Peyer's patch (tissue), 4 donors: ENCODE results near the gene NCAM2. TPM values are rescaled to one million over a fixed set of nuclear protein-coding genes. Genes with fewer than 3 reads are reported as not detected.

ENCODE experiments used
- DNase-seq, 3 donors: peaks; one replicate each; pipeline ENCODE4 v3.0.0-alpha.2; 2017 to 2019
- H3K27ac ChIP-seq, 4 donors: fragments of 200-600 bp; sonication (generic); one replicate each; pipeline ENCODE4 v1.5.1; 2016 to 2019
- H3K27me3 ChIP-seq, 2 donors: fragments of 200-600 bp; sonication (generic); one replicate each; pipeline ENCODE4 v1.5.1; 2019
- H3K36me3 ChIP-seq, 3 donors: fragments of 200-600 bp; sonication (generic); one replicate each; pipeline ENCODE4 v1.5.1; 2016 to 2019
- H3K4me1 ChIP-seq, 4 donors: fragments of 200-600 bp; sonication (generic); one replicate each; pipeline ENCODE4 v1.5.1; 2016 to 2019
- H3K4me3 ChIP-seq, 4 donors: fragments of 200-600 bp; sonication (generic); 1 replicate in 3 of 4; 2 replicates in 1 of 4; pipeline ENCODE4 v1.5.1; 2016 to 2019; ENCODE audit warnings: mild to moderate bottlenecking in 1 of 4
- H3K9me3 ChIP-seq, 4 donors: fragments of 200-600 bp; sonication (generic); one replicate each; pipeline ENCODE4 v1.5.1; 2016 to 2019; ENCODE audit warnings: mild to moderate bottlenecking in 1 of 4
- CTCF ChIP-seq, 6 experiments: fragments of 450-650 bp in 4 of 6; fragments of 200-600 bp in 2 of 6; sonication (generic) in 1 of 6; IDR thresholded peaks; one replicate each; pipeline ENCODE4 v1.5.1; 2017 to 2019; ENCODE audit warnings: antibody characterized with exemption in 6 of 6, mild to moderate bottlenecking in 3 of 6, moderate library complexity in 1 of 6
- POLR2A ChIP-seq, 2 donors: fragments of 450-650 bp; IDR thresholded peaks; one replicate each; pipeline ENCODE4 v1.5.1; 2017; ENCODE audit warnings: antibody characterized with exemption in 2 of 2, mild to moderate bottlenecking in 2 of 2, moderate library complexity in 2 of 2
- total RNA-seq, 4 donors: library from RNA; depleted of rRNA; stranded (reverse); fragments of >200 nt; gene quantifications; one replicate each; pipeline ENCODE4 v1.1.0, GENCODE V29; 2016

The NCAM2 gene
- total RNA-seq, 4 donors from 2014 or later = 0.13 to 5.8 (median 0.60) TPM

DNA sequence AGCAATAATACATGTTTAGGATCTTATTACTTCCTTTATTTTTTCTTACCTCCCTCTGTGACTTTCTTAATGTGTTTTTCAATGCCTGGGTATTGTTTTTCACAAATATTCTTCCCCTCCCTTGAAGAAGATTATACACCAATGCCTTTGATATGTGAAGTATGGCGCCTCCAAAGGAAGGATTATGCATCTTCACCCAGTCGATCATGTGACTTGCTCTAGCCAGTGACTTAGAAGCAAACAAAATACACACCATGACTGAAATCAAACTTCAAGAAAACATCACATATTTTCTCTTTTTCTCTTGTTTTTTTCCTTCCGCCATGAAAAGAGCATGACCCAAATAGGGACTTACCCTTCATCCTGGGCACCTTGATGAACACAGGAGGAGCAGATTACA lies 297.1 kb downstream of the NCAM2 start:
- no peak for DNase-seq
- Histone ChIP-seq H3K27me3 (no peaks in the 10 kb centered on the region), H3K9me3 (no peaks in the 10 kb centered on the region), H3K4me3 (no peak overlapping the region), H3K4me1 (no peaks in the 10 kb centered on the region), H3K36me3 (no peaks in the 10 kb centered on the region), H3K27ac (no peak overlapping the region)
- no peak for TF ChIP-seq CTCF (IDR thresholded peaks at IDR 0.05)
- TF ChIP-seq POLR2A (IDR thresholded peaks at IDR 0.05) = no peak

- H3K9me3 ChIP-seq = no peaks in the 10 kb centered on the region
- no peak for DNase-seq
- no peaks in the 10 kb centered on the region for H3K4me1 ChIP-seq
- H3K27ac ChIP-seq = no peak overlapping the region
- H3K36me3 ChIP-seq = no peaks in the 10 kb centered on the region
- no peak overlapping the region for H3K4me3 ChIP-seq
- no peaks in the 10 kb centered on the region for H3K27me3 ChIP-seq
- TF ChIP-seq CTCF (IDR thresholded peaks at IDR 0.05) = no peak
- TF ChIP-seq POLR2A (IDR thresholded peaks at IDR 0.05) = no peak
Observed at GRCh38 chr21:21297211-21297610, 299.0 kb downstream of the NCAM2 start.

GRCh38 chr21:21301013-21301412 lies 302.8 kb downstream of the NCAM2 start:
- H3K36me3 ChIP-seq = no peaks in the 10 kb centered on the region
- H3K4me1 ChIP-seq = no peaks in the 10 kb centered on the region
- no peak overlapping the region for H3K4me3 ChIP-seq
- no peak overlapping the region for H3K27ac ChIP-seq
- no peaks in the 10 kb centered on the region for H3K27me3 ChIP-seq
- DNase-seq = no peak
- no peak for TF ChIP-seq CTCF (IDR thresholded peaks at IDR 0.05)
- TF ChIP-seq POLR2A (IDR thresholded peaks at IDR 0.05) = no peak
- no peaks in the 10 kb centered on the region for H3K9me3 ChIP-seq

DNA sequence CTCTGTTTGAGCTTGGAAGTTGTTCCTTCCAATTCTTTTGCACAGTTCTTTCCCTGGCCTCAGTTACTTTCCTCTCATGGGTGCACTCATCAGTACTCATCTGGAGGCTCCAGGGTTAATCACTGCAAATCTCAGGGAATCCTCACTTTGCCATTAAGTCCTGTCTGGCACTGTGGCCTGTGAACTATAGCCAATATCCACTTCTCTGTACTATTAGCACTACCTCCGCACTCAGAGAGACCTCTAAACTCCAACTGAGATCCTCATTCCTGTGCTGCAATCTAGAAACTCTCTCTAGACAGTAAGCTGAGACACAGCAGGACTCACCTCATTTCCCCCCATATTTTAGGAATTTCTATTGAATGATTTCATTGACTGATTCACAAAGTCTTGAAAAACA lies 311.3 kb downstream of the NCAM2 start:
- TF ChIP-seq POLR2A (IDR thresholded peaks at IDR 0.05) = no peak
- TF ChIP-seq CTCF (IDR thresholded peaks at IDR 0.05) = no peak
- Histone ChIP-seq H3K4me3 (no peak overlapping the region), H3K36me3 (no peaks in the 10 kb centered on the region), H3K27me3 (no peaks in the 10 kb centered on the region), H3K9me3 (no peaks in the 10 kb centered on the region), H3K27ac (no peak overlapping the region), H3K4me1 (no peaks in the 10 kb centered on the region)
- no peak for DNase-seq

- Histone ChIP-seq H3K27me3 (no peaks in the 10 kb centered on the region), H3K36me3 (no peaks in the 10 kb centered on the region), H3K4me1 (no peaks in the 10 kb centered on the region), H3K4me3 (no peak overlapping the region), H3K9me3 (no peaks in the 10 kb centered on the region), H3K27ac (no peak overlapping the region)
- no peak for DNase-seq
- TF ChIP-seq CTCF (IDR thresholded peaks at IDR 0.05) (no peak), POLR2A (IDR thresholded peaks at IDR 0.05) (no peak)
Observed at GRCh38 chr21:21324297-21324696, 326.1 kb downstream of the NCAM2 start.

DNA sequence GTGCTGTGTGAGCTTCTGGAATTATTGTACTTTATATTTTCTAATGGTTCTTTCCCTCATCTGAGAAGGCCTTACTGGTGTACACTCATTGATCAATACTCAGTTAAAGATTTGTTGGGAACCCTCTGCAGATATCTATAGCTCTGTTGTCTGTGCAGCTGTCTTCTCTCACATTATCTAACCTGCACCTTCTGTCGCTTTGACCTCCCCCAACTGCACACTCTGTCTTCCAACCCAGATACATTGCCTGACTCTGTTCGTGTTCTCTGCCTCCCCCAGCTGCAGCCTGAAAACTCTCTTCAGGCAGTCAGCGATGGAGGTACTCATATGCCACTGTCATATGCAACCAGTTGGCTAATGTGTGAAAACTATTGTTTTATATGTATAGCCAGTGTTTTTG lies 334.3 kb downstream of the NCAM2 start:
- Histone ChIP-seq H3K36me3 (no peaks in the 10 kb centered on the region), H3K27ac (no peak overlapping the region), H3K9me3 (no peaks in the 10 kb centered on the region), H3K4me3 (no peak overlapping the region), H3K27me3 (no peaks in the 10 kb centered on the region), H3K4me1 (no peaks in the 10 kb centered on the region)
- no peak for TF ChIP-seq POLR2A (IDR thresholded peaks at IDR 0.05)
- TF ChIP-seq CTCF (IDR thresholded peaks at IDR 0.05) = no peak
- no peak for DNase-seq
